Dedifferentiated amniotic fluid mesenchymal stem cell (primary cell): Measurements from ENCODE around the gene PDXP.
A peak's percentile ranks its signal among the peaks of the same experiment; 100 is the strongest.
"Not testable (repeated sequence)": the region's sequence is repeated elsewhere in the genome, so short reads cannot be mapped to it uniquely, and the experiment has no call there.

Experiments used
- DNase-seq: peaks from one replicate; pipeline ENCODE4 v3.0.0-alpha.2; 2016; ENCODE audit errors: extremely low spot score

Gene PDXP

DNA sequence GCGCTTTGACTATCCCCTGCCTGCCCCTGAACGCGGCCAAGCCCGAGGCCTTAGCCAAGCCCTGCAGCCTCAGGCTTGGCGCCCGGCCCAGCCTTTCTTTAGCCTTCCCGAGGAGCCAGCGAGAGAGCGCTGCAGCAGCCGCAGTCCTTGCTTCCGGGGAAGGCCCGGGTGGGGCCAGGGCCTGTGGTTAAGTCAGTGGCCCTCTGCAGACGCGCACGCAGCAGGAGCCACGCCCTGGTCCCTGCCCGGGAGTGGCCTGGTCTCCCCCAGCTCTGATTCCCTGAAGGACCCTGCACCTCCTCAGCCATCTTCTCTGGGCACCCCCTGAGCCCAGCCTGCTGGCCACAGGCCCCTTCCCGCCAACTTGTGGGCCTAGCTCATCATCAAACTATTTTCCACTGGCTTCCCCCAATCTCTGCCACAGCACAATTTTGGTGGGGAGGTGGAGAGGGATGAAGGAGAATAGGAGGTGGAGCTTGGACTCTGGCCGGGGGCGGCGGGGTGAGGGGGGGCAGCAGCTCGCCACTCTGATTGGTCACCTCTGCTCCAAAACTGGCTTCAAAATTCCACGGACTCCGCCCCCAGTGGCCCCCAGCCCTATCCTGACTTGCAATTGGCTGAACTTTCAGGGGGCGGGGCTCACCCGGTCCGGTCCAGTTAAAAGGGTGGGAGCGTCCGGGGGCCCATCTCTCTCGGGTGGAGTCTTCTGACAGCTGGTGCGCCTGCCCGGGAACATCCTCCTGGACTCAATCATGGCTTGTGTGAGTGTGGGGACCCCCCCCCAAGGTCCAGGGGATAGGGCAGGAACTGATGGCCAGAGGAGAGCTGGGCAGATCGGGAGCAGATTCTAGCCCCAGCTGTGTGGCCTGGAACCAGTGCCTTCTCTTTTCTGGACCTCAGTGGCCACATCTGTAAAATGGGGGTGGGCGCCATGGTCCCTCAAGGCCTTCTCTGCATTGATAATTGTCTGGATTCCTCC, 16.7 kb downstream of the PDXP start, which contains the start of gene LGALS1:
LGALS1 (plus strand) TSS at position 686 of the 979 bp plus-strand sequence; CDS start at position 753, 67 bp downstream.
- peak; percentile 98 for DNase-seq

DNA sequence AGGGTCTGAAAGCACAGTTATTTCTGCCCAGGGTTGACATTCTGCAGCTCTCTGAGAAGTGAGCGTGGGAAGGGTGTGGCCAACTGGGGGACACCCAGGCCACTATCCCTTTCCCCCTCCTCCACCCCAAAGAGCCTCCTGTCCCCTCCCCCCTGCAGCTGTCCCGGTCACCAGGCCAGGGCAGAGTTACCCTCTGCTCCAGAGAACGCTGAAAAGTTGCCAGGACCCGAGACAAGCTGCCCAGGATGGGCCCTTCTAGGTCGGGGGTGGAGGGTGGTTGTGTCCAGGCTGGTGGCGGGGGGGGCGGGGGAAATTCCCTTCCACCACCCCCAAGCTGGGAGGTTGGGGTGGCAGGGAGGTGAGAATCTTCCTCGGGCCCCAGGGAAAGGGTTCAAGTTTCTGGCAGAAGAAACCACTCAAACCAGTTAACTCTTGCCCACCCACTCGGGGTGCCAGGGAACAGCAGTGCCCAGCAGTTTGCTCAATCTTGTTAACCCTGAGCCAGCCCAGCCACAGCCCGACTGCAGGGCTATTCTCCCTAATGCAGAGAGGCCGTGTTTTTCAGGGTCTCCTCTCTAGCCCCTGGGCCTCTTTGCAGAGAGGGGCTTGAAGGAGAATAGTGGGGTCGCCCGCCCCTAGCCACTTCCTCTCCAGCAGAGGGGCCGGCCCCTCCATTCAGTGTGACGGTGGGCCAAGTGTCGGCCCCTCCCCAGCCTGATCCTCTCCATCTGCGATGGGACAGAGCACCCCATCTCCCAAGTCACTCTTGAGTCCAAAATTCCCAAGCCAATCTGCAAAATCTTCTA, 17.6 kb downstream of the PDXP start:
- no peak for DNase-seq

DNA sequence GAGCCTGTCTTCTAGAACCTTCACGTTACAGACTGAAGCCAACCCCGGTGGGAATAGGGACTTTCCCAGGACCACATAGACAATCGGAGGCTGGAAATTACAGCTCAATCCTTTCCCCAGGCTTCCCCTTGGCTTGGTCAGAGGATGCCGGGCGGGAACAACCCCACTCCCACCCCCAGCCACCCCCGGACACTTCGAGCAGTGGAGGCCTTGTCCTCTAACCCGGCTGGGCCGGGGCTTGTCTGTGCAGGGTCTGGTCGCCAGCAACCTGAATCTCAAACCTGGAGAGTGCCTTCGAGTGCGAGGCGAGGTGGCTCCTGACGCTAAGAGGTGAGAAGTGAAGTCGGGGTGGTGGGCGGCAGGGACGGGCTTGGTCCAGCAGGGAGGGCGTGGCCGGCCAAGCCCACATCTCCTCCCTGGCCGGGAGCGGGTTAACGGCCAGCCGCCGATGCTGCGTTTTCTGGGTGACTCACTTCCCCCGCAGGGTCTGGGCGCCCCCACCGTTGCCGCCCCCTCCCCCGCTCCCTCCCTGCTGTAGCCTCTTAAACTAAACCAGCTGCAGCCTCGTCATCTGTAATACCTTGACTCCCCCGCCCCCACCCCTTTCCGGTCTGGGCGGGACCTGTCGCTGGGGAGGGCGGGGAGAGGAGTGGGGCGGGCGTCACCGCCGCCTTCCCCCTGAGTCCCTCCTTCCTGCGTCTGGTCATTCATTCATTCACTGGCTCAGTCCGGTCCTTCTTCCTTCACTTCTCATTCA, 18.4 kb downstream of the PDXP start:
- peak; percentile 95 for DNase-seq

DNA sequence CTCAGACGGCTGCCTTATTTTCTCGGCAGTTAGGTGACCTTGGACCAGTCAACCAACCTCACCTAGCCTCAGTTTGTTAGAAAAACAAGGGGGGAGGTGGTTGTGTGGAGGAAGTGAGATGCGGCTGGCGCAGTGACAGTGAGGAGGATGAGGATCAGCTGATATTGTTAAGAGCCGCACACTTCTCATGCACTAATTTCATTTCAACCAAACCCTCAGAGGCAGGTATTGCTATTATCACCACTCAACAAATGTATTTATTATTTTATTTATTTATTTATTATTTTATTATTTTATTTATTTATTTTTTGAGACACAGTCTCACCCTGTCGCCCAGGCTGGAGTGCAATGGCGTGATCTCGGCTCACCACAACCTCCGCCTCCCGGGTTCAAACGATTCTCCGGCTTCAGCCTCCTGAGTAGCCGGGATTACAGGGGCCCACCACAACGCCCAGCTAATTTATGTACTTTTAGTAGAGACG, 19.0 kb downstream of the PDXP start:
- DNase-seq: no peak

DNA sequence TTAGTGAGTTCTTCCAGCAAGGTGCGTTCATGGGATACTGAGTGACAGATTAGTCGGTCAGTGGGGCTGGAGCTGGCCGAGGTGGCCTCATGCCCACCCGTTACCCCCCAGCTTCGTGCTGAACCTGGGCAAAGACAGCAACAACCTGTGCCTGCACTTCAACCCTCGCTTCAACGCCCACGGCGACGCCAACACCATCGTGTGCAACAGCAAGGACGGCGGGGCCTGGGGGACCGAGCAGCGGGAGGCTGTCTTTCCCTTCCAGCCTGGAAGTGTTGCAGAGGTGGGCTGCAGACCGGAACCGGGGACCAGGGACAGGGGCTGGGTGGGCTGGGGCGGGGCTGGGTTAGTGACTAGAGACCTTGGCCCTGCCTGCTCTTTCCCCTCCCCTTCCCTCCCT, 19.8 kb downstream of the PDXP start:
- DNase-seq: no peak

DNA sequence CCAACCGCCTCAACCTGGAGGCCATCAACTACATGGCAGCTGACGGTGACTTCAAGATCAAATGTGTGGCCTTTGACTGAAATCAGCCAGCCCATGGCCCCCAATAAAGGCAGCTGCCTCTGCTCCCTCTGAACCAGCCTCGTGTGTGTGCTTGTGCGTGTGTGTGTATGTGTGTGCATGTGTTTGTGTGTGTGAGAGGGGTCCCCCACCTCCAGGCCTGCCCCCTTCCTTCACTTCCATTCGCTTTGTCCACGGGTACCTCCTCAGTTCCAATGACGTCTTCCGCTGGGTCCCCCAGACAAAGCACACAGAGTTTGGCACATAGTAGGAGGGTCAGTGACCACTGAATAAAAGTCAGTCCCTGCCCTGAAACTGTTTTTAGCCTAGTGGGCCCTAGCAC, 21.1 kb downstream of the PDXP start:
- DNase-seq: no peak

DNA sequence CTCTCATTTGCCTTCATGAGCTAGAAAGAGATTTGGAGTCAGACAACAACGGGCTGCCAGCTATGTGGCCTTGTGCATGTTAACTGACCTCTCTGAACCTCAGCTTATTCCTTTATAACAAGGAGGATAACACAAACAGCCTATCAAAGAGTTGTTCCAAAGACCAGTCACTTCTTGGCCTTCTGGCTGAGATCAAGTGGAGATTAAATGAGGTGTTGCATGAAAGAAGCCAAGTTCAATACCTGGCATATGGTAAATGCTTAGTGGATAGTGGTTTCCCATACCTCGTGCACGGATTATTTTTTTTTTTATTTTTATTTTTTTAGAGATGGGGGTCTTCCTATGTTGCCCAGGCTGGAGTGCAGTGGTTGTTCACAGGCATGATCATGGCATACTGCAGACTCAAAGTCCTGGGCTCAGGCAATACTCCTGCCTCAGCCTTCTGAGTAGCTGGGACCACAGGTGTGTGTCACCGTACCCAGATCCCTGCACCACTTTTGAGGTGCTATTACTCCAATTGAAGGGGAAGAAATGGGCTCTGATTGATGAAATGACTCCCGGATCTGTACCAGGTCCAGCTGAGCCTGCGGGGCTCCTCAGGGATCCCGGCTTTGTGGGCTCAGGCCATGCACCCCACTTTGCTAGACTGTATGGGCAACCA, 21.8 kb downstream of the PDXP start:
- no peak for DNase-seq

DNA sequence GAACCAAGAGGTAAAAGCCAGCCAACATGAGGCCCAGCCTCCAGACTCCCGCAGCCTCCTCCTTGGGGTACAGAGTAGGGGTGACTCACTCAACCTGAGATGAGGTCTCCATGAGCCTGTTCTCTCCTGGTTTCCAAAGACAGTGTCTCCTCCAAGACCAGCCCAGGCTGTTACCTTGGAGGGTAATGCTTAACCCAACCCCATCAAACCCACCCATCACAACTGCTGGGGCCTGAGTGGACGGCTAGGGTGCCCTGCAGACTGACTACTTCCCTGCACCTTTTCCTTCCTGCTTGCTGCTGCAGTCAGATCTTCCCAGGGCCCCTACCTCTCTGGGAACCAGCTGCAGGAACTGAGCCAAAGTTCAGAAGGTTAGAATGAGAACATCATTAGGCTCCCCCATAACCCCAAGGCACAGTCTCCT, 22.5 kb downstream of the PDXP start:
- DNase-seq: no peak

DNA sequence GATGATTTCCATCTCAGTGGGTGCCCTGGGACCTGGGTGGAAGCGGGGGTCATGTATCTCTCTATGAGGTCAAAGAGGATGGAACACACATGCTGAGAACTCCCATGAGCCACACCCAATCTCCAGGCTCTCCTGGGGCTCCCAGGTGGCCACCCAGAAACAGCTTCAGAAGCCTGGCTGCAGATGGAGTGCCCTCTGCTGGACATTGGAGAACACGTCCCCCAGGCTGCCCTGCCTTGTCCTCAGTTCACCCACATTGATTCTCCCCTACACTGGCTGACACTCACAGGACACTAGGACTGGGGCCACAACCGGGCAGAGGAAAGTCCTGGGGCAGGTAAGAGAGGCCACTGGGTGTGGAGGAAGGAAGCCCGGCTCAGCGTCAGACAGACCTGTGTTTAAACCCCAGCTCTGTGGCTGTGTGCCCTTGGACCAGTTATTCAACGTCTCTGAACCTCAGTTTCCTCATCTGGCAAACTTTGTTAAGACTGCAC, 23.1 kb downstream of the PDXP start:
- DNase-seq: peak; percentile 55

DNA sequence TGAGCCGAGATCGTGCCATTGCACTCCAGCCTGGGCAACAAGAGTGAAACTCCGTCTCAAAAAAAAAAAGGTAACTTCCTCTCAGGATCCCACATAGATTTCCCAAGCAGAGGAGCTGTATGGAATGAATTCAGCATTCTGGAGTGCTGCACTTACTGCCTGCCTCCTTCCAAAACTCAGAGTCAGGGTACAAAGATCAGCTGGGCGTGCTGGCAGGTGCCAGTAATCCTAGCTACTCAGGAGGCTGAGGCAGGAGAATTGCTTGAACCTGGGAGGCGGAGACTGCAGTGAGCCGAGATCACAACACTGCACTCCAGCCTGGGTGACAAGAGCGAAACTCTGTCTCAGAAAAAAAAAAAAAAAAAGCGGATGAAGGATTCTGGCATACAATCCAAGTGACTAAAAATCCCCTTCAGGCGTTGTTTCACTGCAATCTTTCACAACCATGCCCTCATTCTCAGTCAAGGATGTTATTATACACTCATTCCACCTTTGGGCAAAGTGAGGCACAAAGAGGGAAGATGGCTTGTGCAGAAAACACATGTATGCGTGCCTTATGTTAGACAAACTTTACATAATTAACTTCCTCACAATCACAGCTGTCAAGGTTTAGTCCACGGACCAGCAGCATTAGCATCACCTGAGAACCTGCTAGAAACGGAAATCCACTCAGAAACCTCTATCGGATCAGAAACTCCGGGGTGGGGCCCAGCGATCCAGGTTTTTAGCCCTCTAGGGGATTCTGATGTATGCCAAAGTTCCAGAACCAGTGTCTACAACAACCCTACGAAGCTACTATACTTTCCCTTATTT, 26.5 kb downstream of the PDXP start:
- no peak for DNase-seq

DNA sequence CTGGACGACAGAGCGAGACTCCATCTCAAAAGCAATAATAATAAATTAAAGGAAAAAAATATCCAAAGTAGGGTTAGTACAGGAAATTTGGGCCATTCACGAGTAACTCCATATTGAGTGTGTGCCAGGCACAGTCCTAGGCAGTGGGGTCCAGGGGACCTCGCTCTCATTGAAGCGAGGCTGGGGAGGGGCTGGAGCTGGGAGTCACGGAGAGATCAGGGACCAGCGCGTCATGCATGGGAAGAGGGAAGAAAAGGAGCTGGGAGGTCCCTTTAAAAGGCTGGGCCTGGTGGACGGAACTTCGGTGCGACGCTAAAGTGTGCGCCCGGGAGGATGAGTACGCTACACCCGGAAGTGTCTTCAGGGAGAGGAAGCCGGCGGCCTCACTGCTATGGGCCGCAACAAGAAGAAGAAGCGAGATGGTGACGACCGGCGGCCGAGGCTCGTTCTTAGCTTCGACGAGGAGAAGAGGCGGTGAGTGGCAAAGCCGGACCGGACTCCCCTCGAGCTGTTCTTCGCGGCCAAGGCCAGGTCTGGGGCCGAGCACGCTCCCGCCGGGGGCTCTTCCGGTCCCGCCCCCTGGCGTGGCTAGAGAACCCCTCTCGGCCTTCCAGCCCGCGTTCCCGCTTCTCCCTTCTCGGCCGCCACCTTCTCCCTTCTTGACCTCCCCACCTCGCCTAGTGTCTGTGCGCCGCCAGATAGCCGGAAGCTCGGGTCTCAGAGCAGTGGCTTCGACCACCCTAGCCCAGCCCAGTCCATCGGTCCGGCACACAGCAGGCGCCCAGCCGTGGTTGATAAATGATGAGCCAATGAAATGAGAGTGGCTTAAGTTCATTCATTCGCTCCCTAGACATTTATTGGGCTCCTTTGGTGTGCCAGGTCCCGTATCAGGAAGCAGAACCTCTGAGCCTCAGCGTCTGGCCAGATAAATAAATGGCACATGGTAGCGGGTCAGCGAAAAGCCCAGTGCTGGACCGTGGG, 27.8 kb downstream of the PDXP start, which contains the start of gene NOL12:
NOL12 (plus strand) TSS at position 342 of the 981 bp plus-strand sequence; CDS start at position 392, 50 bp downstream.
- peak; percentile 90 for DNase-seq

DNA sequence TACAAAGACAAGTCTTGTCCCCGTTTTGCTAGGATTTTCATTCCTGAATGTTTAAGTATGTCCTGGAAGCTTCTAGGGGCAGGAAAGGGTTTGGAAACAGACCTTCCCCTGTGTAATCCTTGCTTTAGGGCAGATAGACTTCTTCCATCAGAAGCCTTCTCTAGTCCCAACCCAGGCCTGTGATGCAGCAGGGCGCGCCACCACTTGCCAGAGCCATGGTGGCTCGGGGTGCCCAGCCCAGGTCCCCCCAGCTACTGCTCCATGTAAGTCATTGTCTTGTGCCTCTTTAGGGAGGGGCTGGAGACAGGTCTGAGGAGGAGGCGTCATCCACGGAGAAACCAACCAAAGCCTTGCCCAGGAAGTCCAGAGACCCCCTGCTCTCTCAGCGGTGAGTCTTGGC, 31.9 kb downstream of the PDXP start:
- no peak for DNase-seq

DNA sequence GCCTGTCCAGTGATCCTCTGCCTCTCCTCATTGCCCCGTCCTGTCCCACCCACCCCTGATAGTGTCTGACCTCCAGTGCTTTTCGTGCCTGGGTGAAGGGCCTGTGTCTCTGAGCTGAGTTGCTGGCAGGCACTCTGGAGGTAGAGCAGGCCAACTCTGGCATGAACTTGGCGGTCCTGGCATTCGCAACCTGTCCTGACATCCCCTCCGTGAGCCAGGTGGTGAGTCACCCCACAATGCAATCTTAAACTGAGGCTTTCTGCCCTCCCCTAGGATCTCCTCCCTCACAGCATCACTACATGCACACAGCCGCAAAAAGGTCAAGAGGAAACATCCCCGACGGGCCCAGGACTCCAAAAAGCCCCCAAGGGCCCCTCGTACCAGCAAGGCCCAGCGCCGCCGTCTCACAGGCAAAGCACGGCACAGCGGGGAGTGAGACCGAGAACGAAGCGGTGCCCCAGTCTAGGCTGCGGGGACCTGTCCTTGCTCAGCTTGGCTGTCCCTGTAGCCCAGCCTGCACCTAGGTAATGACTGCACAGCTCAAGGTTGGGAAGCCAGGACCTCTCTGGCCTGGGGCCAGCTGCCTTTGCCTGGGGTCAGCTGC, 32.5 kb downstream of the PDXP start:
- no peak for DNase-seq

DNA sequence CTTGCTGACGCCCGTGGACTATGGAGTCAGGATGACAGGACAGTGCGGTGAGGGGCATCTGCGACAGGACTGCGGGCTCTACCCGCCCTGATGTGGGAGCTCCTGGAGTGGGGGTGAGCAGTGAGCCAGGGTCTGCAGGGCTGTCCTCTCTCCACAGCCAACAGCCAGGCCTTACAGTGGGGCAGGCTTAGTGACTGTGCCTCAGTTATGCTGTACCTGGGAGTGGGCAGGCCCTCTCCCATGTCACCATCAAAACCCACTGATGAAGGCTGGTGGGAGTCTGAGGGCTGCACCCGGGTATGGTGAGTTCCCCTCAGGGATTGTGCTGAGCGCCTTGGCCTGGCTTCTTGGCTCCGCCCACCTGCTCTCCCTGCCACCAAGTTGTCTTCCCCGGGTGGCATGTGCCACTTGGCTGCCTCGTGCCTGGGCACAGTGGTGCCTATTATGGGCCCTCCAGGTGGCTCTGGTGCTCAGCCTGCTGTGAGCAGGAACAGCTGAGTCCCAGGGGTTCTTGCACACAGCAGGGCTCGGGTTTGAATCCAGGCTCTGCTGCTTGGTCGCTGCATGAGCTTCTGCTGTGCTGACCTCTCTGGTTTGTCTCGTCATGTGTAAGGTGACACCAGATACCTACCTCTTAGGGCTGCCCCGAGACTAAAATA, 34.2 kb downstream of the PDXP start:
- no peak for DNase-seq

DNA sequence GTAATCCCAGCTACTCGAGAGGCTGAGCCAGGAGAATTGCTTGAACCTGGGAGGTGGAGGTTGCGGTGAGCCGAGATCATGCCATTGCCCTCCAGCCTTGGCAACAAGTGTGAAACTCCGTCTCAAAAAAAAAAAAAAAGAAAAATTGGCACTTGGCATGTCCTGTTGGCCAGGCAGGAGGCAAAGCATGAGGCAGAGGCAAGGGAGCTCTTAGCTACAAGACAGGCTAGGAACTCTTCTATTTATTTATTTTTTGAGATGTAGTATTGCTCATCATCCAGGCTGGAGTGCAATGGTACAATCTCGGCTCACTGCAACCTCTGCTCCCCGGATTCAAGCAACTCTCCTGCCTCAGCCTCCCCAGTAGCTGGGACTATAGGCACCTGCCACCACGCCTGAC, 35.6 kb downstream of the PDXP start:
- not testable (repeated sequence) for DNase-seq

DNA sequence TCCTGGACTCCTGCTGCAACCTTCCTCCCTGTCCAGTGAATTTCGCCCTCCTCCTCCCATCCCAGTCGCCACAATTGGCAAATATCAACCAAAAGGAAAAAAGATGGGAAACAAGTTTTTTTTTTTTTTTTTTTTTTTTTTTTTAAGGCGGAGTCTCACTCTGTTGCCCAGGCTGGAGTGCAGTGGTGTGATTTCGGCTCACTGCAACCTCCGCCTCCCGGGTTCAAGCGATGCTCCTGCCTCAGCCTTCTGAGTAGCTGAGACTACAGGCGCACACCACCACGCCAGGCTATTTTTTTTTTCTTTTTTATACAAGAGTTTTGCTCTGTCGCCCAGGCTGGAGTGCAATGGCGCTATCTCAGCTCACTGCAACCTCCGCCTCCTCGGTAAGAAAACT, 37.7 kb downstream of the PDXP start:
- DNase-seq: not testable (repeated sequence)

DNA sequence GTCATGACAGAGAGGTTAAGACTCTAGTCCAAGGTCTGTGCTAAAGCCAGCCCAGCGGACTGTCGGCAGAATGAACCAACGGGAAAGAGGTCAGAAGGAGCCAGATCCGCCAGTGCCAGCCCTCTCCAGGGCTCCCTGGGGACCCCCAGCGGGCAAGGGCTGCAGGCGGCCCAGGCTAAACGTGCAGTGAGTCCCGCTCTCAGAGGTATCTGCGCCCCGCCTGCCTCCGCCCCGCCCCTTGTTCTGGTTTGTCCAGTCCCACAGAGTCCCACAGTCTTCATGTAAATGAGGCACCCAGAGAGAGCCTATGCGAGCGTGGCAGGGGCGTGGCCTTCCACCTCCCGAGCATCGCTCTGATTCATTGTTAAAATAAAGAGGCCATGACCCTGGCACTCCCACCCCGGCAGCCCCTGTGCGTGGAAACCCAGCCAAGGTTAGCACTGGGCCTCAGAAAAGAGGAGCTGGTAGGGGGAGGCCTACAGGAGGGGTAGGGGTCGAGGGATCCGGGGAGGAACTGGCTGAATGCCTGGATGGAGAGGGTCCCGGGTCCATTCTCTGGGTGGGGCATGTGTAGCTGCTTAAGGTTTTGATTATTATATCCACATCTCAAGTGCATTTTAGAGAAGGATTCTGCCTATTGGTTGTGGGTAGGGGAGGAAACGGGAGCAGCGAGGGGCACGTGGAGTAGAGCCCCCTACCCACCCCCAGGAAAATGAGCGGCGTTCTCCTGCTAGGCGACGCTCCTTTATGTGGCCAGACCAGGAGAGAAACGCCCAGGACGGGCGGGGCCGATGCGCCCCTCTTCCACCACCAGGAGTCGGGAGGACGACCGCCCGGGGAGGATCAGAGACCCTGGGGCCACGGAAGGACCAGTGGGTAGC, 38.4 kb downstream of the PDXP start, which contains the start of gene TRIOBP:
TRIOBP (plus strand) TSS at position 392 of the 881 bp plus-strand sequence. CDS start 4,318 bp downstream, outside the sequence.
- DNase-seq: peak; percentile 89
